ENCODE data around the gene FARP1. TPM values are rescaled to one million over a fixed set of nuclear protein-coding genes. Genes with fewer than 3 reads are reported as not detected.

Gene FARP1
- total RNA-seq, 4 donors from 2014 or later, result 28.3 to 69.2 (median 36.4) TPM

- H3K36me3 ChIP-seq, result no peaks in the 10 kb centered on the region
- ATAC-seq, result no peak
- H3K4me1 ChIP-seq, result no peaks in the 10 kb centered on the region
- no peak overlapping the region for H3K4me3 ChIP-seq
- no peaks in the 10 kb centered on the region for H3K27me3 ChIP-seq
- H3K9me3 ChIP-seq, result no peaks in the 10 kb centered on the region
- H3K27ac ChIP-seq, result no peak overlapping the region
- 56 to 100% methylated on average over 1 of the region's 1 CpG for WGBS, 2 donors (ENCODE audit: low coverage in 1 of 2)
- TF ChIP-seq POLR2AphosphoS5 (IDR thresholded peaks at IDR 0.05), result no peak
- TF ChIP-seq CTCF (IDR thresholded peaks at IDR 0.05), result no peak
Observed at GRCh38 chr13:98358937-98359336, 216.0 kb downstream of the FARP1 start.

GRCh38 chr13:98360545-98360944 lies 217.7 kb downstream of the FARP1 start:
- no peak for TF ChIP-seq POLR2A (IDR thresholded peaks at IDR 0.05)
- TF ChIP-seq CTCF (IDR thresholded peaks at IDR 0.05), result no peak
- no peak for TF ChIP-seq EP300 (IDR thresholded peaks at IDR 0.05)
- no peak for TF ChIP-seq POLR2AphosphoS5 (IDR thresholded peaks at IDR 0.05)
- 90 to 100% methylated on average over 3 of the region's 4 CpGs for WGBS, 2 donors (ENCODE audit: low coverage in 1 of 2)

GRCh38 chr13:98363326-98363725 lies 220.4 kb downstream of the FARP1 start:
- WGBS, 2 donors (ENCODE audit: low coverage in 1 of 2), result 94 to 100% methylated on average over 3 of the region's 5 CpGs
- Histone ChIP-seq H3K27ac (no peak overlapping the region), H3K4me1 (no peaks in the 10 kb centered on the region), H3K36me3 (peaks cover 0 to 4% of the 10 kb centered on the region in 2 donors), H3K27me3 (no peaks in the 10 kb centered on the region), H3K9me3 (no peaks in the 10 kb centered on the region), H3K4me3 (no peak overlapping the region)
- TF ChIP-seq POLR2A (IDR thresholded peaks at IDR 0.05) (no peak), CTCF (IDR thresholded peaks at IDR 0.05) (no peak), POLR2AphosphoS5 (IDR thresholded peaks at IDR 0.05) (no peak), EP300 (IDR thresholded peaks at IDR 0.05) (no peak)
- no peak for ATAC-seq

More at GRCh38 chr13:98360545-98360944, 217.7 kb downstream of the FARP1 start:
- Histone ChIP-seq H3K27ac (no peak overlapping the region), H3K9me3 (no peaks in the 10 kb centered on the region), H3K27me3 (no peaks in the 10 kb centered on the region), H3K36me3 (no peaks in the 10 kb centered on the region), H3K4me1 (no peaks in the 10 kb centered on the region), H3K4me3 (no peak overlapping the region)
- ATAC-seq, result no peak

- H3K36me3 ChIP-seq, result peaks cover 0 to 12% of the 10 kb centered on the region in 2 donors
- no peak overlapping the region for H3K4me3 ChIP-seq
- TF ChIP-seq POLR2AphosphoS5 (IDR thresholded peaks at IDR 0.05) (no peak), EP300 (IDR thresholded peaks at IDR 0.05) (no peak), CTCF (IDR thresholded peaks at IDR 0.05) (no peak), POLR2A (IDR thresholded peaks at IDR 0.05) (no peak)
- H3K27me3 ChIP-seq, result no peaks in the 10 kb centered on the region
- ATAC-seq, result no peak
- 86 to 92% methylated on average over 2 of the region's 2 CpGs for WGBS, 2 donors (ENCODE audit: low coverage in 1 of 2)
- H3K9me3 ChIP-seq, result no peaks in the 10 kb centered on the region
- H3K27ac ChIP-seq, result no peak overlapping the region
- H3K4me1 ChIP-seq, result no peaks in the 10 kb centered on the region
Observed at GRCh38 chr13:98364179-98364578, 221.3 kb downstream of the FARP1 start.

- H3K4me3 ChIP-seq, result no peak overlapping the region
- H3K9me3 ChIP-seq, result no peaks in the 10 kb centered on the region
- H3K27me3 ChIP-seq, result no peaks in the 10 kb centered on the region
- no peak overlapping the region for H3K27ac ChIP-seq
- peaks cover 0 to 12% of the 10 kb centered on the region in 2 donors for H3K36me3 ChIP-seq
- H3K4me1 ChIP-seq, result no peaks in the 10 kb centered on the region
- 100% methylated on average over 2 of the region's 2 CpGs for WGBS, 2 donors (ENCODE audit: low coverage in 1 of 2)
- no peak for ATAC-seq
- TF ChIP-seq CTCF (IDR thresholded peaks at IDR 0.05) (no peak), POLR2A (IDR thresholded peaks at IDR 0.05) (no peak), POLR2AphosphoS5 (IDR thresholded peaks at IDR 0.05) (no peak), EP300 (IDR thresholded peaks at IDR 0.05) (no peak)
Observed at GRCh38 chr13:98364647-98365046, 221.8 kb downstream of the FARP1 start.

Data from gastroesophageal sphincter (tissue), 4 donors.